Choroid plexus epithelial cell (primary cell): ENCODE results near the gene KRT77.

Source experiments
- DNase-seq: peaks from one replicate; pipeline ENCODE4 v3.0.0-alpha.2; 2010; ENCODE audit warnings: low read depth
- H3K4me3 ChIP-seq: 2 replicates; pipeline ENCODE4 v1.5.1; 2011; ENCODE audit warnings: low read depth, mild to moderate bottlenecking, control low read depth, low read length, moderate library complexity
- CTCF ChIP-seq: conservative IDR thresholded peaks from 2 replicates; pipeline ENCODE4 v1.5.1; 2011; ENCODE audit warnings: low read depth, mild to moderate bottlenecking, control low read depth, inconsistent platforms, low read length, moderate library complexity

Gene KRT77

DNA sequence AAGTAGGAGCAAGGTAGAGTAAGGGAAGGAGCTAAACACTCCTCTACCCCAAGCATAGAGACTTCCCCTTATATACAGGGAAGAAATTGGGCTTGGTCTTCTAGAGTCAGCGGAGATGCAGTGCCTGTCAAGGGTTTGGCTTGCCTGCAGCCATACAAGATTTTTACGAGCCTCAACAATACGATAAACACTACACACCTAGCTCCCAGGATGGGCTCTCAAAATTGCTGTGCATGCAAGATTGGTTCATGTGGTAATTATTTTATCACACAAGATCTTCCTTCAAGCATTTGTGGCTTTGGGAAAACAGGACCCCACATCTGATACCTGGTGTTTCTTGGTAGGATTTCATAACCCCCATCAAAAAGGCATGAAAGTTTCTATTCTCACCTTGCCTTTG, 23.0 kb downstream of the KRT77 start, which contains the start of gene KRT1:
Gene KRT1, minus strand, starts transcription at position 45 of the 400 bp plus-strand sequence. CDS start 59 bp downstream, outside the sequence.
- H3K4me3 ChIP-seq: no peak within 1 kb of the TSS
- TF ChIP-seq CTCF: no peak
- DNase-seq: no peak

GRCh38 chr12:52679875-52680274, 23.4 kb downstream of the KRT77 start:
- H3K4me3 ChIP-seq: no peak overlapping the region
- DNase-seq: no peak
- no peak for TF ChIP-seq CTCF

- no peak for TF ChIP-seq CTCF
- no peak for DNase-seq
These were observed 25.7 kb downstream of the KRT77 start for GRCh38 chr12:52677671-52678070.

DNA sequence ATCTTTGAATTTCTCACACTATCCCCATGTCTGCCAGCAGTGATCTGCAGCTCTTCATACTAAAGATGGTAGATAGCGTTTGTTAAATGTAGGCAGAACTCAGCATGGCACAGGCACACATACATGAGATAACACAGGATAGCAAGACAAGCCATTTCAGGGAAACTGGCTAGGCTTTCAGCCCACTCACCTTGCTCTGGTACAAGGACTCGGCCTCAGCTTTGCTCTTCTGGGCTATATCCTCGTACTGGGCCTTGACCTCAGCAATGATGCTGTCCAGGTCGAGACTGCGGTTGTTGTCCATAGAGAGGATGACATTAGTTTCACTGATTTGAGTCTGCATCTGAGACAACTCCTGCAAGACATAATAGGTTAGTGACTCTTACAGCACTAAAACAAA, 26.2 kb downstream of the KRT77 start:
- no peak for TF ChIP-seq CTCF
- DNase-seq: no peak
- no peak overlapping the region for H3K4me3 ChIP-seq

More at GRCh38 chr12:52677671-52678070, 25.7 kb downstream of the KRT77 start:
- H3K4me3 ChIP-seq: no peak overlapping the region

DNA sequence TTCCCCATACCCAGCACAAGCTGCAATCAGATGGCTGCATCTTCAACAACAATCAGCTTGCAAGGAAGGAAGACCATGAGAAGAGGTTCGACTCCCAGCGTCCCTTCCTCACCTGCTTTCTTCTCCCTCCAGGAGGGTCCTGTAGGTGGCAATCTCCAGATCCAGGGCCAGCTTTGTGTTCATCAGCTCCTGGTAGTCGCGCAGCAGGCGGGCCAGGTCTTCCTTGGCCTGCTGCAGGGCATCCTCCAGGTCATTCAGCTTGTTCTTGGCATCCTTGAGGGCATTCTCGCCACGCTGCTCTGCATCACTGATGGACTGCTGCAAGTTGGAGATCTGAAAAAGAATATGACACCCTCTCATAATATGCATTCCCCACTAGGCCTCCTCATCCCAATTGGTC, 27.2 kb downstream of the KRT77 start:
- no peak for DNase-seq
- TF ChIP-seq CTCF: no peak
- H3K4me3 ChIP-seq: no peak overlapping the region

DNA sequence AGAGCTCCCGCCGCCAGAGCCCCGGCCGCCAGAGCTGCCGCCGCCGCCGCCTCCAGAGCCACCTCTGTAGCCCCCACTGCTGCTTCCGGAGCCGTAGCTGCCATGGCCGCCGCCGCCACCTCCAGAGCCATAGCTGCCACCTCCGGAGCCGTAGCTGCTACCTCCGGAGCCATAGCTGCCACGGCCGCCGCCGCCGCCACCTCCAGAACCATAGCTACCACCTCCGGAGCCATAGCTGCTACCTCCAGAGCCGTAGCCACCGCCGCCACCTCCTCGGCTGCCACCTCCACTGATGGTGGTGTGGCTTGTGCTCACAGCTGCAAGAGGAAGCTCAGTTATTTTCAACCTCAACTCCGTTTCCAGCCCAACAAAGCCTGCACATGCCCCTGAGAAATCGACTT, 28.0 kb downstream of the KRT77 start:
- no peak for DNase-seq
- no peak for TF ChIP-seq CTCF
- no peak overlapping the region for H3K4me3 ChIP-seq

GRCh38 chr12:52674433-52674775, 28.9 kb downstream of the KRT77 start:
- TF ChIP-seq CTCF: no peak
- DNase-seq: no peak
- H3K4me3 ChIP-seq: no peak overlapping the region
